RPMI8226 (cell line): ENCODE measurements around the gene STRAP.
"Not testable (repeated sequence)": the region's sequence is repeated elsewhere in the genome, so short reads cannot be mapped to it uniquely, and the experiment has no call there.

Source experiments
- DNase-seq: peaks from one replicate; pipeline ENCODE4 v3.0.0-alpha.2; 2015

The STRAP gene

DNA sequence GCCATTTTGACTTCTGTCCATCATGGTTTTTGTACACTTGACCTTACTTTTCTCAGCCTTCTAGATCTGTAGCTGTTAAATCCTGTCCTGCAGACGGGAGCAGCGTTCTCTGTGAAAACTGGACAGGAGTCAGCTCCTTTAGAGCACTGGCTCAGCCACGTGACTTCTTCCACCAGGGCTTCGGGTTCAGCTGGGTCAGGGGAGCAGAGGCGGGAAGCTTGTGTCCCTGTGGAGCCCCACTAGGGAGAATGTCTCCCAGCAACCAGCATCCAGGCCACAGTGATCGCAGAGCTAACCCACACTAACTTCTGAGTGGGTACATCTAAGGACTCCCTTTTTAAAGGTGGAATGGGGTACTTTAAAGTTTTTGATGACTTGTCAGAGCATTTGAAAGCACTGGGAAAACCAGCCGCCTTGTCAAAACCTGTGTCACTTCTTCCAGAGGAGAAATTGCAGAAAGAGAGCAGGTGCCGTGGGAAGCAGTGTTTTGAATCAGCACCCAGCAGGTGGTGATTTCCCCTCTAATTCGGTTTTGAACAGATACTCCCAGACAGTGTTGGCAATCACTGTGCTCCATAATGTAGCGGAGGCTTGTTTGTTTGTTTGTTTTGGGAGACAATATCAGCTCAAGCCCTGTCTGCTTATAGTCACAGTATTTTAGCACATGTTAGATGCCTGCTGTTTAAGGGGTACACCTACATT is 46.8 kb downstream of the STRAP start:
- DNase-seq: no peak

DNA sequence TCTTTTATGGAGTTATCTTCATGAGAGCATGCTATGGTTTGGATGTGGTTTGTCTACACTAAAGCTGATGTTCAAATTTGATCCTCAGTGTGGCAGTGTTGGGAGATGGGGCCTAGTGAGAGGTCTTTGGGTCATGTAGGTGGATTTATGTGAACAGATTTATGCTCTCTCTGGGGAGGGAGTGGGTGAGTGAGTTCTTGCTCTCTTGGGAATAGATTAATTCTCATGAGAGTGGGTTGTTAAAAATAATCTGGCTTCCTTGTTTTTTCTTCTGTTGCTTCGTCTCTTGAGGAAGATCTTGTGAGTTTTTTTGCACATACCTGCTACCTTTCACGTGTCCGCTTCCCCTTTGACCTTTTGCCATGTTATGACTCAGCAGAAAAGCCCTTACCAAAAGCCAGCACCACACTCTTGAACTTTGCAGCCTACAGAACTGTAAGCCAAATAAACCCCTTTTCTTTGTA is 49.4 kb downstream of the STRAP start:
- no peak for DNase-seq

DNA sequence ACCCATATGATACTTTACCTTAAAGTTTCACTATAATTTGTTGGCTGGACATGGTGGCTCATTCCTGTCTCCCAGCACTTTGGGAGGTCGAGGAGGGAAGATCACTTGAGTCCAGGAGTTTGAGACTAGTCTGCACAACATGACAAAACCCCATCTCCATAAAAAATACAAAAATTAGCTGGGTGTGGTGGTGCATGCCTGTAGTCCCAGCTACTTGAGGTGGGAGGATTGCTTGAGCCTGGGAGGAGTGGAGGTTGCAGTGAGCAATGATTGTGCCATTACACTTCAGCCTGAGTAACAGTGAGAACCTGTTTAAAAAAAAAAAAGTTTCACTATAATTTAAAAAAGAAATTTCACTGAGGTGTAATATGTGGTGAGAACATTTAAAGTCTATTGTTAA is 50.1 kb downstream of the STRAP start:
- DNase-seq: no peak

DNA sequence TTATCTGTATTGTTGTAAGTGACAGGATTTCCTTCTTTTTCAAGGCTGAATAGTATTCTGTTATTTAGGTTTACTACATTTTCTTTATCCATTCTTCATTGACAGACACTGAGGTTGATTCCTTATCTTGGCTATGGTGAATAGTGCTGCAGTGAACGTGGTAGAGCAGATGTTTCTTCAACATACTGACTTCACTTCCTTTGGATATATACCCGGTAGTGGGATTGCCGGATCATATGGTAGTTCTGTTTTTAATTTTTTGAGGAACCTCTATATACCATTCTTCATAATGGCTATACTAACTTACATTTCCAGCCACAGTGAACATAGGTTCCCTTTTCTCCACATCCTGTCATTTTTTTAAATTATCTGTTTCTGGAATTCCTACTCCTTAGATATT is 50.8 kb downstream of the STRAP start:
- DNase-seq: no peak

DNA sequence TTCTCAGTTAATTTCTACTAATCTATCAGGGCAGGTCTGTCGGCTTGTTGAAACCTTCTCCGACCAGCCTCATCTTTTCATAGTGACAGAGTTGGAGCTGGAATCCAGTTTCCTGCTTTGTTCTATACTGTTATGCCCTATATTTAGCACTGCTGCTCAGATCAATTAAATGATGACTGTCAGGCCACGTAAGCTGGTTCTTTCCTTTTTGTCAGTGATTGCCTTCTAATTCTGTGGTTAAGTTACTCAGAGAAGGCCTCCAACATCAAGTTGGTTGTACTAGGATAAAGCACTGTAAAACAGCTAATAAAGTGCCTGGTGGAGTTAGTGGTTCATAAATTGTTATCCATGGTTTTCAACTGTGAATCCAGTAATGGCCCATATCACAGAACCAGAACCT is 51.6 kb downstream of the STRAP start:
- no peak for DNase-seq

DNA sequence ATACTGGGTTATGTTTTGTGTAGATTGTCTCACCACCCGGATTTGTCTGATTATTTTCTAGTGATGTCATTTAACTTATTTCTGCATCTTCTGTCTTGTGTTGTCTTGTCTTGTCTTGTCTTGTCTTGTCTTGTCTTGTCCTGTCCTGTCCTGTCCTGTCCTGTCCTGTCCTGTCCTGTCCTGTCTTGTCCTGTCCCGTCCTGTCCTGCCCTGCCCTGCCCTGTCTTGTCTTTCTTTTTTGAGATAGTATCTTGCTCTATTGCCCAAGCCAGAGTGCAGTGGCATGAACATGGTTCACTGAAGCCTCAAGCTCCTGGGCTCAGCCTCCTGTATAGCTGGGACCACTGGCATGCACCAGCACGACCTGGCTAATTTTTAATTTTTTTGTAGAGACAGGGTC is 54.6 kb downstream of the STRAP start:
- no peak for DNase-seq

DNA sequence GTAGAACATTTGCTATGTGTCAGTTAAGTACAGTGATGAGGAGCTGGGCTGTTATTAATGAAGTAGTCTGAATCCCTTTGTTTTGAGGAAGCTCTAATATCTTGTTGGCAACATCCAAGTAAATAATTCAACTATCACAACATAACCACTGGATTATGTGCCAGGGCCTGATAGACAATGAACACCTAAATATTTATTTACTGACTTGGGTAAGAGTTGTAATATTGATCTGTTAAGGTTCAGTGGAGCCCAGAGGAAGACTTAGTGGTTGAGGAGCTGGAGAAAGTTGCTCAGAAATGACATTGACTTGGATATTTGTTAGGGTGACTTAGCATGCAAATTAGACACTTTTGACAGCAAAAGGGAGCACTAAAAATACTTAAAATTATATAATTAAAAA is 55.7 kb downstream of the STRAP start:
- DNase-seq: no peak

DNA sequence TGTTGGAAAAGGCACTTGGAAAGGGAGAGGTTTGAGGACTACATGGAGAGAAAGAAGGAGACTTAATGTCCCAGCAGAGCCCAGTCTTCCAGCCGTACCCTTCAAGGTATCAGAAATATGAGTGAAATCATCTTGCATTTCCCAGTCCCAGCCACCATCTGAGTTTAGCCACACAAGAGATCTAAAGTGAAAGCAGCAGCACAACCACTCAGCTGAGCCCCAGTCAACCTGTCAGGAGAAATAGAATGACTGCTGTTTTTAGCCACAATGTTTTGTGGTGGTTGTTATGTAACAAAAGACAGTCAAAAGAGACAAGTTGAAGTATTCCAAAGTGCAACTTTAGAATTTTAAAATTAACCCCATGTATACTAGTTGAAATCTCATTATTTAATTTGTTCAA is 56.9 kb downstream of the STRAP start:
- no peak for DNase-seq

DNA sequence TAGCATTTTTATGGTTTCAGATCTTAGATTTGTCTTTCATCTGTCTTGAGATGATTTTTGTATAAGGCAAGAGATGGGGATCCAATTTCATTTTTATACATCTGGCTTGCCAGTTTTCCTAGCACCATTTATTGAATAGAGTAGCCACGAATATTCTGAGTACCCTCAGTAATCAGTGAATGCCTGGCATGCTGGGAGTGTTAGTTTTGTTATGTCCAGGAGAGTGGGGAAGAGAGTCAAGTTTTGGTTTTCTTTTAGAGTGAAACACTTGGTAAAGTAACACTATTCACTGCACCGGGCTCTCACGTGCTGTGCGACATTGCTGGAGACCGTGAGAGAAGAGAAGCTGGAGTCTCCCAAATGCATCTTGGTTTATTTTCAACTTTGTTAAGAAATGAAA is 60.3 kb downstream of the STRAP start:
- no peak for DNase-seq

DNA sequence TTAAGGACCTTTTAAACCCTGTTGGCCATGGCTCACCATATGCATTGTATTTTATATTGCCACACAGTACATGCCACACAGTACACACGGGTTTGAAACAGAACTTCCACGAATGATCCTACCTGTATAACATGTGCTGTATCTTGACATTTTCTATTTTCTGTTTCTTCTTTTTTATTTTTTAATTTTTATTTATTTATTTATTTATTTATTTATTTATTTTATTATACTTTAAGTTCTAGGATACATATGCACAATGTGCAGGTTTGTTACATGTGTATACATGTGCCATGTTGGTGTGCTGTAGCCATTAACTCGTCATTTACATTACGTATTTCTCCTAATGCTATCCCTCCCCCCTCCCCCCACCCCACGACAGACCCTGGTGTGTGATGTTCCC is 61.3 kb downstream of the STRAP start:
- DNase-seq: not testable (repeated sequence)

DNA sequence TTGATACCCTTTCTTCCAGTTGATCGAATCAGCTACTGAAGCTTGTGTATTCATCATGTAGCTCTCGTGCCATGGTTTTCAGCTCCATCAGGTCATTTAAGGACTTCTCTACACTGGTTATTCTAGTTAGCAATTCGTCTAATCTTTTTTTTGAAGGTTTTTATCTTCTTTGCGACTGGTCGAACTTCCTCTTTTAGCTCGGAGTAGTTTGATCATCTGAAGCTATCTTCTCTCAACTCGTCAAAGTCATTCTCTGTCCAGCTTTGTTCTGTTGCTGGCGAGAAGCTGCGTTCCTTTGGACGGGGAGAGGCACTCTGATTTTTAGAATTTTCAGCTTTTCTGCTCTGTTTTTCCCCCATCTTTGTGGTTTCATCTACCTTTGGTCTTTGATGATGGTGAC is 66.3 kb downstream of the STRAP start:
- DNase-seq: not testable (repeated sequence)
